T-cell (primary cell): Measurements from ENCODE around the gene SHCBP1L. TPM values are rescaled to one million over a fixed set of nuclear protein-coding genes. Genes with fewer than 3 reads are reported as not detected.
A peak's percentile ranks its signal among the peaks of the same experiment; 100 is the strongest.

Experiments used
- ATAC-seq, 4 experiments: fragments of 200-7000 bp in 3 of 4; fragments of 150-1000 bp in 1 of 4; cut with Tn5 transposase; replicated peaks in 1 of 4; 1 replicate in 3 of 4; 2 replicates in 1 of 4; pipeline ENCODE4 v1.10.0; 2021; ENCODE audit warnings: moderate library complexity in 3 of 4, mild to moderate bottlenecking in 2 of 4, moderate number of reproducible peaks in 1 of 4
- CTCF ChIA-PET, 2 donors: fragments of 300-600 bp; sonication (Branson Sonifier 250); formaldehyde crosslinking; loops; one replicate each; lab custom pipeline; 2022; ENCODE audit warnings: antibody characterized with exemption in 2 of 2; lab: Charles Lee
- POLR2A ChIA-PET, 2 donors: fragments of 300-600 bp; sonication (Branson Sonifier 250); formaldehyde crosslinking; loops; one replicate each; lab custom pipeline; 2022; ENCODE audit warnings: antibody characterized with exemption in 2 of 2; lab: Charles Lee
- DNase-seq, 35 experiments: peaks; one replicate each; pipeline versions ENCODE4 v3.0.0 to v3.0.0-alpha.2; 2013 to 2023
- H3K27ac ChIP-seq: one replicate; pipeline ENCODE4 v1.5.1; 2013; ENCODE audit warnings: low read length
- H3K27me3 ChIP-seq, 2 experiments: replicated peaks in 1 of 2; 1 replicate in 1 of 2; 2 replicates in 1 of 2; pipeline versions ENCODE4 v1.6.1 to v1.7.0; 2013; ENCODE audit warnings: low read length in 1 of 2, mixed read lengths in 1 of 2; ENCODE audit not compliant: control insufficient read depth in 2 of 2, insufficient read depth in 2 of 2; ENCODE audit errors: extremely low read depth in 1 of 2
- H3K36me3 ChIP-seq, 2 donors: 1 replicate in 1 of 2; 2 replicates in 1 of 2; pipeline versions ENCODE4 v1.6.1 to v1.7.0; 2013; ENCODE audit warnings: low read length in 1 of 2; ENCODE audit not compliant: control insufficient read depth in 2 of 2, insufficient read depth in 1 of 2; ENCODE audit errors: extremely low read depth in 1 of 2
- H3K4me1 ChIP-seq, 2 experiments: 1 replicate in 1 of 2; 2 replicates in 1 of 2; pipeline versions ENCODE4 v1.6.1 to v1.7.0; 2013; ENCODE audit warnings: low read length in 2 of 2, mixed read lengths in 1 of 2; ENCODE audit not compliant: insufficient read depth in 2 of 2, control insufficient read depth in 1 of 2; ENCODE audit errors: extremely low read depth in 1 of 2
- H3K4me3 ChIP-seq, 2 donors: 1 replicate in 1 of 2; 2 replicates in 1 of 2; pipeline versions ENCODE4 v1.5.1 to v1.7.0; 2013; ENCODE audit warnings: mild to moderate bottlenecking in 2 of 2, low read length in 1 of 2, moderate library complexity in 1 of 2; ENCODE audit not compliant: control insufficient read depth in 1 of 2; ENCODE audit errors: extremely low read depth in 1 of 2
- H3K9me3 ChIP-seq: 2 replicates; pipeline ENCODE4 v1.7.0; 2013
- H3K27ac Mint-ChIP-seq, 2 donors: one replicate each; pipeline ENCODE4 v1.8.0; 2020 to 2021; ENCODE audit warnings: mild to moderate bottlenecking in 2 of 2, mixed read lengths in 2 of 2
- H3K27me3 Mint-ChIP-seq, 2 donors: one replicate each; pipeline ENCODE4 v1.8.0; 2021 to 2022; ENCODE audit warnings: mixed read lengths in 2 of 2
- H3K36me3 Mint-ChIP-seq: one replicate; pipeline ENCODE4 v1.8.0; 2021; ENCODE audit warnings: mixed read lengths
- H3K4me1 Mint-ChIP-seq, 3 donors: one replicate each; pipeline ENCODE4 v1.8.0; 2020 to 2022; ENCODE audit warnings: mixed read lengths in 3 of 3, mild to moderate bottlenecking in 1 of 3
- H3K4me3 Mint-ChIP-seq, 3 donors: one replicate each; pipeline ENCODE4 v1.8.0; 2020 to 2022; ENCODE audit warnings: mild to moderate bottlenecking in 3 of 3, mixed read lengths in 3 of 3, moderate library complexity in 3 of 3
- H3K9me3 Mint-ChIP-seq, 3 donors: one replicate each; pipeline ENCODE4 v1.8.0; 2020 to 2022; ENCODE audit warnings: mixed read lengths in 3 of 3
- WGBS: methylation state at CpG from one replicate; pipeline ENCODE4 v1.1.5; 2013; ENCODE audit warnings: missing lambda C conversion rate; ENCODE audit not compliant: insufficient coverage; 5-methylcytosine and 5-hydroxymethylcytosine counted together
- total RNA-seq, 35 experiments: library from RNA in 6 of 35; stranded (reverse) in 6 of 35; fragments of 120-200 nt in 1 of 35; gene quantifications; one replicate each; pipeline versions ENCODE4 v1.2.1 to v1.2.4 and lab custom pipeline; 2013 to 2026

SHCBP1L gene
- total RNA-seq, 5 donors from 2014 or later (not counting 1 experiment from before 2014, with no cell fraction given) = not detected

GRCh38 chr1:182862827-182863226 lies 90.1 kb downstream of the SHCBP1L start:
- Mint-ChIP-seq H3K27me3 (no peaks in the 10 kb centered on the region), H3K4me1 (peaks cover 10 to 26% (median 15%) of the 10 kb centered on the region in 3 donors), H3K9me3 (no peaks in the 10 kb centered on the region), H3K36me3 (peaks cover 73% of the 10 kb centered on the region), H3K27ac (no peak overlapping the region), H3K4me3 (no peak overlapping the region)
- H3K4me3 ChIP-seq = no peak overlapping the region
- no peak for DNase-seq
- no peaks in the 10 kb centered on the region for H3K27me3 ChIP-seq
- ChIA-PET POLR2A (interaction anchor here in 1 of 2 donors (1.0 kb wide), 1 partner anchor 16 kb away, joined by 3 read pairs; no protein-coding TSS in a partner anchor), CTCF (no interaction called here)
- H3K27ac ChIP-seq = no peak overlapping the region
- WGBS = no CpG with 5 or more reads among the region's 1 CpG
- ATAC-seq = no peak
- H3K36me3 ChIP-seq = peaks cover 0 to 95% of the 10 kb centered on the region in 2 donors
- H3K4me1 ChIP-seq = no peaks in the 10 kb centered on the region
- no peaks in the 10 kb centered on the region for H3K9me3 ChIP-seq

GRCh38 chr1:182861994-182862393 lies 91.0 kb downstream of the SHCBP1L start:
- no peaks in the 10 kb centered on the region for H3K9me3 Mint-ChIP-seq
- no peak overlapping the region for H3K27ac ChIP-seq
- no peak overlapping the region for H3K4me3 ChIP-seq
- DNase-seq (no peak), ATAC-seq (no peak)
- no peak overlapping the region for H3K4me3 Mint-ChIP-seq
- H3K36me3 Mint-ChIP-seq = peaks cover 75% of the 10 kb centered on the region
- H3K27me3 Mint-ChIP-seq = no peaks in the 10 kb centered on the region
- H3K4me1 ChIP-seq = no peaks in the 10 kb centered on the region
- POLR2A ChIA-PET = interaction anchor here (0.6 to 0.9 kb wide), 2 partner anchors 15 to 824 kb away, joined by 3 to 4 read pairs; no protein-coding TSS in a partner anchor
- no peaks in the 10 kb centered on the region for H3K9me3 ChIP-seq
- peaks cover 10 to 26% (median 15%) of the 10 kb centered on the region in 3 donors for H3K4me1 Mint-ChIP-seq
- H3K36me3 ChIP-seq = peaks cover under 1 to 94% of the 10 kb centered on the region in 2 donors
- no peak overlapping the region for H3K27ac Mint-ChIP-seq
- no CpG with 5 or more reads among the region's 2 CpGs for WGBS
- H3K27me3 ChIP-seq = no peaks in the 10 kb centered on the region
- CTCF ChIA-PET = no interaction called here

GRCh38 chr1:182860658-182861057 lies 92.3 kb downstream of the SHCBP1L start:
- H3K27me3 Mint-ChIP-seq = no peaks in the 10 kb centered on the region
- H3K36me3 ChIP-seq = peaks cover 5 to 97% of the 10 kb centered on the region in 2 donors
- no peaks in the 10 kb centered on the region for H3K9me3 ChIP-seq
- H3K27me3 ChIP-seq = no peaks in the 10 kb centered on the region
- H3K4me3 Mint-ChIP-seq = no peak overlapping the region
- no peak overlapping the region for H3K27ac ChIP-seq
- H3K4me1 Mint-ChIP-seq = peaks cover 10 to 23% (median 13%) of the 10 kb centered on the region in 3 donors
- POLR2A ChIA-PET = interaction anchor here in 1 of 2 donors (0.8 to 1.0 kb wide), 2 partner anchors 20 to 25 kb away, joined by 3 to 10 read pairs; no protein-coding TSS in a partner anchor
- ATAC-seq (no peak), DNase-seq (no peak)
- H3K27ac Mint-ChIP-seq = peak overlapping the region in 1 of 2 donors; percentile 11
- H3K4me3 ChIP-seq = no peak overlapping the region
- H3K36me3 Mint-ChIP-seq = peaks cover 68% of the 10 kb centered on the region
- H3K9me3 Mint-ChIP-seq = no peaks in the 10 kb centered on the region
- CTCF ChIA-PET = no interaction called here
- H3K4me1 ChIP-seq = no peaks in the 10 kb centered on the region
- WGBS = 100% methylated on average over 1 of the region's 4 CpGs

- ChIA-PET POLR2A (interaction anchor here in 1 of 2 donors (0.6 kb wide), 2 partner anchors 14 to 682 kb away, joined by 3 to 7 read pairs; no protein-coding TSS in a partner anchor), CTCF (no interaction called here)
- H3K27me3 ChIP-seq = no peaks in the 10 kb centered on the region
- H3K4me1 Mint-ChIP-seq = peaks cover 5 to 28% (median 12%) of the 10 kb centered on the region in 3 donors
- H3K9me3 ChIP-seq = no peaks in the 10 kb centered on the region
- peaks cover 73% of the 10 kb centered on the region for H3K36me3 Mint-ChIP-seq
- H3K4me3 ChIP-seq = no peak overlapping the region
- no peaks in the 10 kb centered on the region for H3K4me1 ChIP-seq
- H3K9me3 Mint-ChIP-seq = no peaks in the 10 kb centered on the region
- H3K27me3 Mint-ChIP-seq = no peaks in the 10 kb centered on the region
- H3K27ac ChIP-seq = no peak overlapping the region
- no peak for DNase-seq
- no peak for ATAC-seq
- peaks cover 7 to 97% of the 10 kb centered on the region in 2 donors for H3K36me3 ChIP-seq
- no peak overlapping the region for H3K4me3 Mint-ChIP-seq
- H3K27ac Mint-ChIP-seq = no peak overlapping the region
- WGBS = no CpG with 5 or more reads among the region's 3 CpGs
Observed at GRCh38 chr1:182857212-182857611, 95.8 kb downstream of the SHCBP1L start.

- no peak overlapping the region for H3K27ac Mint-ChIP-seq
- Histone ChIP-seq H3K4me1 (no peaks in the 10 kb centered on the region), H3K36me3 (peaks cover 7 to 97% of the 10 kb centered on the region in 2 donors), H3K4me3 (no peak overlapping the region), H3K27me3 (no peaks in the 10 kb centered on the region), H3K27ac (no peak overlapping the region), H3K9me3 (no peaks in the 10 kb centered on the region)
- DNase-seq (no peak), ATAC-seq (no peak)
- 96% methylated on average over 3 of the region's 4 CpGs for WGBS
- ChIA-PET CTCF (no interaction called here), POLR2A (interaction anchor here in 1 of 2 donors (0.8 kb wide), 1 partner anchor 13 kb away, joined by 5 read pairs; no protein-coding TSS in a partner anchor)
- H3K36me3 Mint-ChIP-seq = peaks cover 71% of the 10 kb centered on the region
- no peaks in the 10 kb centered on the region for H3K27me3 Mint-ChIP-seq
- H3K4me1 Mint-ChIP-seq = peaks cover 3 to 28% (median 11%) of the 10 kb centered on the region in 3 donors
- no peaks in the 10 kb centered on the region for H3K9me3 Mint-ChIP-seq
- H3K4me3 Mint-ChIP-seq = no peak overlapping the region
Observed at GRCh38 chr1:182855911-182856310, 97.1 kb downstream of the SHCBP1L start.

GRCh38 chr1:182851825-182852224 lies 101.1 kb downstream of the SHCBP1L start:
- ATAC-seq (no peak), DNase-seq (no peak)
- no peaks in the 10 kb centered on the region for H3K27me3 Mint-ChIP-seq
- Histone ChIP-seq H3K4me1 (peaks cover 0 to 4% of the 10 kb centered on the region in 2 experiments), H3K9me3 (no peaks in the 10 kb centered on the region), H3K4me3 (no peak overlapping the region), H3K36me3 (peaks cover 12 to 94% of the 10 kb centered on the region in 2 donors), H3K27ac (no peak overlapping the region), H3K27me3 (no peaks in the 10 kb centered on the region)
- WGBS = no CpG with 5 or more reads among the region's 1 CpG
- H3K27ac Mint-ChIP-seq = no peak overlapping the region
- no peaks in the 10 kb centered on the region for H3K9me3 Mint-ChIP-seq
- H3K36me3 Mint-ChIP-seq = peaks cover 71% of the 10 kb centered on the region
- ChIA-PET CTCF (no interaction called here), POLR2A (no interaction called here)
- peaks cover 38 to 52% (median 39%) of the 10 kb centered on the region in 3 donors for H3K4me1 Mint-ChIP-seq
- no peak overlapping the region for H3K4me3 Mint-ChIP-seq
